ENCODE results near the gene RASSF3. TPM values are rescaled to one million over a fixed set of nuclear protein-coding genes. Genes with fewer than 3 reads are reported as not detected.
"Not testable (repeated sequence)": the region's sequence is repeated elsewhere in the genome, so short reads cannot be mapped to it uniquely, and the experiment has no call there.

RASSF3 gene
- total RNA-seq, 1 donor from 2014 or later, result 37.1 TPM

- H3K4me3 Mint-ChIP-seq, result peak overlapping the region; percentile 77
- no peak for DNase-seq (ENCODE audit: low spot score)
These were observed 15.2 kb downstream of the RASSF3 start for GRCh38 chr12:64625243-64626077.

GRCh38 chr12:64626588-64626987 lies 16.3 kb downstream of the RASSF3 start:
- peaks cover 43% of the 10 kb centered on the region for H3K4me1 Mint-ChIP-seq (ENCODE audit: low read depth)
- peaks cover 22% of the 10 kb centered on the region for H3K36me3 Mint-ChIP-seq (ENCODE audit: low read depth)
- H3K9me3 Mint-ChIP-seq; DNase-seq (ENCODE audit: low spot score); H3K4me3 Mint-ChIP-seq; H3K27me3 Mint-ChIP-seq (ENCODE audit: insufficient read depth); intact Hi-C loops (cut with micrococcal nuclease); H3K27ac Mint-ChIP-seq: not testable (repeated sequence)

More at GRCh38 chr12:64625243-64626077, 15.2 kb downstream of the RASSF3 start:
- intact Hi-C loops (cut with micrococcal nuclease), result loop anchor here (1.0 to 2.0 kb wide), 2 partner anchors 14 to 39 kb away; no protein-coding TSS in a partner anchor
- Mint-ChIP-seq H3K36me3 (ENCODE audit: low read depth) (peaks cover 10% of the 10 kb centered on the region), H3K4me1 (ENCODE audit: low read depth) (peaks cover 33% of the 10 kb centered on the region), H3K27ac (peak overlapping the region; percentile 83), H3K27me3 (ENCODE audit: insufficient read depth) (no peaks in the 10 kb centered on the region), H3K9me3 (no peaks in the 10 kb centered on the region)

- no peak for DNase-seq (ENCODE audit: low spot score)
- Mint-ChIP-seq H3K27ac (no peak overlapping the region), H3K4me3 (no peak overlapping the region), H3K9me3 (no peaks in the 10 kb centered on the region), H3K27me3 (ENCODE audit: insufficient read depth) (no peaks in the 10 kb centered on the region), H3K4me1 (ENCODE audit: low read depth) (peaks cover 53% of the 10 kb centered on the region), H3K36me3 (ENCODE audit: low read depth) (peaks cover 29% of the 10 kb centered on the region)
- intact Hi-C loops (cut with micrococcal nuclease), result no loop called here
These were observed 17.5 kb downstream of the RASSF3 start for GRCh38 chr12:64627771-64628170.

- intact Hi-C loops (cut with micrococcal nuclease), result no loop called here
- Mint-ChIP-seq H3K9me3 (no peaks in the 10 kb centered on the region), H3K27me3 (ENCODE audit: insufficient read depth) (no peaks in the 10 kb centered on the region), H3K4me1 (ENCODE audit: low read depth) (peaks cover 52% of the 10 kb centered on the region), H3K27ac (peak overlapping the region; percentile 20), H3K36me3 (ENCODE audit: low read depth) (peaks cover 42% of the 10 kb centered on the region), H3K4me3 (no peak overlapping the region)
- no peak for DNase-seq (ENCODE audit: low spot score)
These were observed 20.9 kb downstream of the RASSF3 start for GRCh38 chr12:64631197-64631596.

GRCh38 chr12:64633011-64633939 lies 23.0 kb downstream of the RASSF3 start:
- H3K36me3 Mint-ChIP-seq (ENCODE audit: low read depth), result peaks cover 40% of the 10 kb centered on the region
- no peak overlapping the region for H3K4me3 Mint-ChIP-seq
- H3K4me1 Mint-ChIP-seq (ENCODE audit: low read depth), result peaks cover 47% of the 10 kb centered on the region

GRCh38 chr12:64633940-64634337 lies 23.6 kb downstream of the RASSF3 start:
- intact Hi-C loops (cut with micrococcal nuclease), result no loop called here
- Mint-ChIP-seq H3K36me3 (ENCODE audit: low read depth) (peaks cover 42% of the 10 kb centered on the region), H3K27me3 (ENCODE audit: insufficient read depth) (no peaks in the 10 kb centered on the region), H3K4me3 (no peak overlapping the region), H3K4me1 (ENCODE audit: low read depth) (peaks cover 53% of the 10 kb centered on the region), H3K9me3 (no peaks in the 10 kb centered on the region), H3K27ac (no peak overlapping the region)
- no peak for DNase-seq (ENCODE audit: low spot score)

More at GRCh38 chr12:64633011-64633939, 23.0 kb downstream of the RASSF3 start:
- Mint-ChIP-seq H3K27me3 (ENCODE audit: insufficient read depth) (no peaks in the 10 kb centered on the region), H3K27ac (peak overlapping the region; percentile 33), H3K9me3 (no peaks in the 10 kb centered on the region)
- DNase-seq (ENCODE audit: low spot score), result no peak
- intact Hi-C loops (cut with micrococcal nuclease), result no loop called here

GRCh38 chr12:64634508-64635092 lies 24.3 kb downstream of the RASSF3 start:
- Mint-ChIP-seq H3K27ac (no peak overlapping the region), H3K4me1 (ENCODE audit: low read depth) (peaks cover 54% of the 10 kb centered on the region)

GRCh38 chr12:64635356-64635998 lies 25.2 kb downstream of the RASSF3 start:
- Mint-ChIP-seq H3K4me1 (ENCODE audit: low read depth) (peaks cover 52% of the 10 kb centered on the region), H3K9me3 (no peaks in the 10 kb centered on the region), H3K27me3 (ENCODE audit: insufficient read depth) (no peaks in the 10 kb centered on the region), H3K4me3 (no peak overlapping the region), H3K27ac (no peak overlapping the region), H3K36me3 (ENCODE audit: low read depth) (peaks cover 41% of the 10 kb centered on the region)
- no peak for DNase-seq (ENCODE audit: low spot score)
- intact Hi-C loops (cut with micrococcal nuclease), result no loop called here

More at GRCh38 chr12:64634508-64635092, 24.3 kb downstream of the RASSF3 start:
- intact Hi-C loops (cut with micrococcal nuclease), result no loop called here
- no peak overlapping the region for H3K4me3 Mint-ChIP-seq
- peaks cover 39% of the 10 kb centered on the region for H3K36me3 Mint-ChIP-seq (ENCODE audit: low read depth)
- H3K27me3 Mint-ChIP-seq (ENCODE audit: insufficient read depth), result no peaks in the 10 kb centered on the region
- no peaks in the 10 kb centered on the region for H3K9me3 Mint-ChIP-seq
- no peak for DNase-seq (ENCODE audit: low spot score)

- no peak for DNase-seq (ENCODE audit: low spot score)
- Mint-ChIP-seq H3K27me3 (ENCODE audit: insufficient read depth) (no peaks in the 10 kb centered on the region), H3K9me3 (no peaks in the 10 kb centered on the region), H3K36me3 (ENCODE audit: low read depth) (peaks cover 27% of the 10 kb centered on the region), H3K4me3 (no peak overlapping the region), H3K27ac (no peak overlapping the region), H3K4me1 (ENCODE audit: low read depth) (peaks cover 39% of the 10 kb centered on the region)
- intact Hi-C loops (cut with micrococcal nuclease), result no loop called here
These were observed 26.6 kb downstream of the RASSF3 start for GRCh38 chr12:64636856-64637255.

- no peaks in the 10 kb centered on the region for H3K27me3 Mint-ChIP-seq (ENCODE audit: insufficient read depth)
- peaks cover 34% of the 10 kb centered on the region for H3K4me1 Mint-ChIP-seq (ENCODE audit: low read depth)
- no peak overlapping the region for H3K4me3 Mint-ChIP-seq
- intact Hi-C loops (cut with micrococcal nuclease), result no loop called here
- peaks cover 17% of the 10 kb centered on the region for H3K36me3 Mint-ChIP-seq (ENCODE audit: low read depth)
- DNase-seq (ENCODE audit: low spot score), result no peak
- H3K27ac Mint-ChIP-seq, result no peak overlapping the region
- no peaks in the 10 kb centered on the region for H3K9me3 Mint-ChIP-seq
These were observed 29.2 kb downstream of the RASSF3 start for GRCh38 chr12:64639466-64639865.

GRCh38 chr12:64646318-64646717 lies 36.0 kb downstream of the RASSF3 start:
- H3K4me3 Mint-ChIP-seq, result no peak overlapping the region
- intact Hi-C loops (cut with micrococcal nuclease), result no loop called here

GRCh38 chr12:64649487-64649886 lies 39.2 kb downstream of the RASSF3 start:
- Mint-ChIP-seq H3K4me3 (no peak overlapping the region), H3K9me3 (no peaks in the 10 kb centered on the region), H3K27ac (no peak overlapping the region), H3K4me1 (ENCODE audit: low read depth) (peaks cover 32% of the 10 kb centered on the region), H3K27me3 (ENCODE audit: insufficient read depth) (no peaks in the 10 kb centered on the region), H3K36me3 (ENCODE audit: low read depth) (peaks cover 7% of the 10 kb centered on the region)
- DNase-seq (ENCODE audit: low spot score), result no peak
- intact Hi-C loops (cut with micrococcal nuclease), result no loop called here

More at GRCh38 chr12:64646318-64646717, 36.0 kb downstream of the RASSF3 start:
- no peak for DNase-seq (ENCODE audit: low spot score)
- Mint-ChIP-seq H3K9me3 (no peaks in the 10 kb centered on the region), H3K27ac (no peak overlapping the region), H3K36me3 (ENCODE audit: low read depth) (peaks cover 12% of the 10 kb centered on the region), H3K4me1 (ENCODE audit: low read depth) (peaks cover 35% of the 10 kb centered on the region), H3K27me3 (ENCODE audit: insufficient read depth) (no peaks in the 10 kb centered on the region)
